ENCODE measurements around the gene SPSB2.
"Not testable (repeated sequence)": the region's sequence is repeated elsewhere in the genome, so short reads cannot be mapped to it uniquely, and the experiment has no call there.

SPSB2 gene

GRCh38 chr12:6873094-6874014, at the start of gene SPSB2:
Gene SPSB2, minus strand, starts transcription at chr12:6873303. Its CDS starts 402 bp downstream, at chr12:6872901.
- DNase-seq (ENCODE audit: low spot score), result peak; percentile 98

GRCh38 chr12:6921996-6922946, 49.2 kb upstream of the SPSB2 start:
- DNase-seq (ENCODE audit: low spot score), result no peak

- no peak for DNase-seq (ENCODE audit: low spot score)
Observed at GRCh38 chr12:6921539-6921938, 48.4 kb upstream of the SPSB2 start.

GRCh38 chr12:6919588-6919987, 46.5 kb upstream of the SPSB2 start:
- DNase-seq (ENCODE audit: low spot score), result no peak

GRCh38 chr12:6917491-6918231, 44.6 kb upstream of the SPSB2 start:
- DNase-seq (ENCODE audit: low spot score), result no peak

GRCh38 chr12:6916426-6917200, 43.5 kb upstream of the SPSB2 start:
- no peak for DNase-seq (ENCODE audit: low spot score)

- no peak for DNase-seq (ENCODE audit: low spot score)
Observed at GRCh38 chr12:6915789-6916285, 42.7 kb upstream of the SPSB2 start.

GRCh38 chr12:6914947-6915788, 42.1 kb upstream of the SPSB2 start:
- DNase-seq (ENCODE audit: low spot score), result no peak

- peak; percentile 71 for DNase-seq (ENCODE audit: low spot score)
Observed at GRCh38 chr12:6914246-6914946, 41.3 kb upstream of the SPSB2 start, which contains the start of gene ENO2. Gene ENO2, plus strand, starts transcription at chr12:6914580. Its CDS starts 1,253 bp downstream, at chr12:6915833.

- DNase-seq (ENCODE audit: low spot score), result no peak
Observed at GRCh38 chr12:6912164-6912935, 39.2 kb upstream of the SPSB2 start.

GRCh38 chr12:6909421-6910145, 36.5 kb upstream of the SPSB2 start:
- DNase-seq (ENCODE audit: low spot score), result no peak

GRCh38 chr12:6908141-6908540, 35.0 kb upstream of the SPSB2 start:
- not testable (repeated sequence) for DNase-seq (ENCODE audit: low spot score)

GRCh38 chr12:6905414-6906040, 32.4 kb upstream of the SPSB2 start:
- no peak for DNase-seq (ENCODE audit: low spot score)

GRCh38 chr12:6904280-6905276, 31.5 kb upstream of the SPSB2 start, which contains the start of gene LRRC23:
Gene LRRC23, plus strand, starts transcription at chr12:6904822. Its CDS starts 812 bp downstream, at chr12:6905634.
- DNase-seq (ENCODE audit: low spot score), result peak; percentile 98

GRCh38 chr12:6903722-6904121, 30.6 kb upstream of the SPSB2 start:
- DNase-seq (ENCODE audit: low spot score), result no peak

- DNase-seq (ENCODE audit: low spot score), result no peak
Observed at GRCh38 chr12:6902448-6902847, 29.3 kb upstream of the SPSB2 start.

Data from activated CD4-positive, alpha-beta T cell treated with anti-CD3 and anti-CD28 coated beads, Interleukin-2, Interleukin-4, amounts not matched to agents 100 ng/mL and 50 ng/mL, durations not matched to agents 16 hours and 8 hours (primary cell).